Measurements from ENCODE around the gene GNAI2.

GNAI2 gene

GRCh38 chr3:50201573-50202315 is 34.3 kb upstream of the GNAI2 start:
- no peak for DNase-seq (ENCODE audit: low spot score)
- TF ChIP-seq CTCF (IDR thresholded peaks at IDR 0.05; ENCODE audit: extremely low read depth, missing control alignments): no peak

GRCh38 chr3:50202353-50203112 is 33.5 kb upstream of the GNAI2 start:
- no peak for TF ChIP-seq CTCF (IDR thresholded peaks at IDR 0.05; ENCODE audit: extremely low read depth, missing control alignments)

GRCh38 chr3:50203113-50203808 is 32.7 kb upstream of the GNAI2 start:
- TF ChIP-seq CTCF (IDR thresholded peaks at IDR 0.05; ENCODE audit: extremely low read depth, missing control alignments): no peak
- DNase-seq (ENCODE audit: low spot score): no peak

More at GRCh38 chr3:50202353-50203112, 33.5 kb upstream of the GNAI2 start:
- no peak for DNase-seq (ENCODE audit: low spot score)

- no peak for TF ChIP-seq CTCF (IDR thresholded peaks at IDR 0.05; ENCODE audit: extremely low read depth, missing control alignments)
- DNase-seq (ENCODE audit: low spot score): no peak
Measured at GRCh38 chr3:50203809-50204803, 31.9 kb upstream of the GNAI2 start.

- TF ChIP-seq CTCF (IDR thresholded peaks at IDR 0.05; ENCODE audit: extremely low read depth, missing control alignments): no peak
- no peak for DNase-seq (ENCODE audit: low spot score)
Measured at GRCh38 chr3:50204804-50205412, 31.1 kb upstream of the GNAI2 start, which contains the start of gene SLC38A3. SLC38A3 (plus strand) TSS chr3:50205271; CDS start chr3:50214200, 8,929 bp downstream.
